Midbrain (tissue), 1 donor: ENCODE results near the gene SOD2.
"Not testable (repeated sequence)": the region's sequence is repeated elsewhere in the genome, so short reads cannot be mapped to it uniquely, and the experiment has no call there.

ENCODE experiments used
- DNase-seq: peaks from one replicate; lab custom pipeline; 2025; lab: John Stamatoyannopoulos, UW

The SOD2 gene

DNA sequence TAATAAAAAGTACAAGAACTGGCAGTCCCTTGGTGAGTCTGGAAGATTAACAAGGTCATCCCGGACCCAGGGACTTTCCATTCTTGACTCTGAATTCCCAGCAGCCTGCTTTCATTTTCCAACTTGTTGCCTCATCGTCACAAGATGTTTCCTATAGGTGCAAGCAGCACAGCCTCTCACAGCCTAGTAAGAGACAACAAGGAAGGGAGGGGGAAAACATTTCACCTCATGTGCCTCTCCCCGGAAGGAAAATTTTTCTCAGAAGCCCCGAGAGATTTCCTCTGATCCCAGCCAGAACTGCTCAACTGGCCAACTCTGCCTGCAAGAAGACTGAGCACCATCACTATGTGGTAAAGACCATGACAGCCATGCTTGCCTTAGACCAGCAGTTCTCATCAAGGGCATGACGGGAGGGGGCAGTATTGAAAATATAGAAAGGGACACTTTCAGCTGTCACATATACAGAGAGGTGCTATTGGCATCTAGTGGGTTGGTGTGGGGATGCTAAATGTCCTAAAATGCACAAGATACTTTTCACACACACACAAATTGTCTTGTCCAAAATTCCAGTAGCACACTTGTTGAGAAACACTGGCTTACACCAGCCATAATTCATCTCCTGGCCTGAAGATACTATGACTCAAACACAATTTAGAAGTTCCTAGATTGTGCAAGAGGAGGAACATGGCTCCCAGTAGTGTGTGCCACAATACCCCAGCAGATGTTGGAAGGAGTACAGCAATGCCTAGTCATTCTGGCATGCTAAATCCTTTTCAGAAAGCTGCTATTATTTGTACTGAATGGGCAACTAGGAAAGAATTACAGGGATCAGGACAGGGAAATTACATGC, 23.4 kb upstream of the SOD2 start:
- DNase-seq = peak; percentile 60

DNA sequence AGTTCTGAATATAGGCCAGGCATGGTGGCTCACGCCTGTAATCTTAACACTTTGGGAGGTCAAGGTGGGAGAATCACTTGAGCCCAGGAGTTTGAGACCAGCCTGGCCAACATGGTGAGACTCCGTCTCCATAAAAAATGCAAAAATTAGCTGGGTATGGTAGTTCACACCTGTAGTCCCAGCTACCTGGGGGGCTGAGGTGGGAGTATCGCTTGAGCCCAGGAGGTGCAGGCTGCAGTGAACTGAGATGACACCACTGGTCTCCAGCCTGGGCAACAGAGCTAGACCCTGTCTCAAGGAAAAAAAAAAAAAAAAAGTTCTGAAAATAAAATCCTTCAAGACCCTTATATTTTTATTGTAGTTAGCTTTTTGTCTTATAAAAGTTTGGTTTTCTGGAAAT, 22.6 kb upstream of the SOD2 start:
- DNase-seq = no peak

GRCh38 chr6:159715166-159715565, 22.1 kb upstream of the SOD2 start:
- DNase-seq = no peak

DNA sequence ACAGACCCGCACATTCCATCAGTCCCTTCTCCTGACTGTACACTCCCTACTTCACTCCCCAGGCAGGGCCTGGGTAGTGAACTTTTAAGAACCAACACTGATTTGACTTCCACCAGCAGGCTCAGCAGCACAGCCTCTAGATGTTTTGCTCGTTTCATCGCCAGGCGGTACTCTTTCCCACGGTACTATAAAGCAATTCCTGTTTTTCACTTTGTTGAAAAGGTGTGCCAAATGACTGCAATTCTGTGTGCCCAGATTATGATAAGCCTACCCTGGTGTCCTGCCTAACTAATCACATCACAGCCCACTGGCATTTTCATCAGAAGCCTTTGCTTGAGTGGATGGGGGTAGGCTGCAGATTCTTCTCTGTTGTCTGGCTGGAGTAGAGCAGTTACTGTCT, 21.4 kb upstream of the SOD2 start:
- DNase-seq = no peak

DNA sequence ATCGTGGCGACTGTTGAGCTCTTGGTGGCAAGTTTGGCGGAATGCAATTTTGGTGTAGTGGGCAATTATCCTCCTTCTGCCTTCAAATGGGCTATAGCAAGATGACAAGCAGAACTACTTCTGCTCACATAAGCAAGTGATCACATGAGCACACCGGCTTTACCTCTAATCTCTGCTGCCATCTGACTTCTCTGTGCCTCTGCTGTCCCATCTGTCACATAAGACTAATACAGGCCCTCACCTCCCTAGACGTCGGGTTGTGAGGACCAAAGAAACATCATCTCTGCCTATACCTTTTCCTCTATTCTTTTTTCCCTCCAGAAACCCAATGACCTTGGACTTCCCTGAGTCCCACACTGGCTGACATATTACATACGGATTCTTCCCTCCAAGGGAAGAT, 20.9 kb upstream of the SOD2 start:
- DNase-seq = no peak

DNA sequence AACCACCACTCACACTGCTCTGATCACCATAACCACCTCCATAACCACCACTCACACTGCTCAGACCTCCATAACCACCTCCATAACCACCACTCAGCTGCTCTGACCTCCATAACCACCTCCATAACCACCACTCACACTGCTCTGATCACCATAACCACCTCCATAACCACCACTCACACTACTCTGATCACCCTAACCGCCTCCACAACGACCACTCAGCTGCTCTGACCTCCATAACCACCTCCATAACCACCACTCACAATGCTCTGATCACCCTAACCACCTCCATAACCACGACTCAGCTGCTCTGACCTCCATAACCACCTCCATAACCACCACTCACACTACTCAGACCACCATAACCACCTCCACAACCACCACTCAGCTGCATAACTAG, 19.3 kb upstream of the SOD2 start:
- not testable (repeated sequence) for DNase-seq

DNA sequence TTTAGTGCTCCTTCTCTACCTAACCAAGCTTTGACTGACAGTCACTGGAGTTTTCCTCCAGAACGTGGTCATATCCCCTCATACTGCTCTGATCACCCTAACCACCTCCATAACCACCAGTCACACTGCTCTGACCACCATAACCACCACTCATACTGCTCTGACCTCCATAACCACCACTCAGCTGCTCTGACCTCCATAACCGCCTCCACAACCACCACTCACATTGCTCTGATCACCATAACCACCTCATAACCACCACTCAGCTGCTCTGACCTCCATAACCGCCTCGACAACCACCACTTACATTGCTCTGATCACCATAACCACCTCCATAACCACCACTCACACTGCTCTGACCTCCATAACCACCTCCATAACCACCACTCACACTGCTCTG, 17.6 kb upstream of the SOD2 start:
- DNase-seq = not testable (repeated sequence)

- no peak for DNase-seq
Measured at GRCh38 chr6:159701413-159701999, 8.5 kb upstream of the SOD2 start.

DNA sequence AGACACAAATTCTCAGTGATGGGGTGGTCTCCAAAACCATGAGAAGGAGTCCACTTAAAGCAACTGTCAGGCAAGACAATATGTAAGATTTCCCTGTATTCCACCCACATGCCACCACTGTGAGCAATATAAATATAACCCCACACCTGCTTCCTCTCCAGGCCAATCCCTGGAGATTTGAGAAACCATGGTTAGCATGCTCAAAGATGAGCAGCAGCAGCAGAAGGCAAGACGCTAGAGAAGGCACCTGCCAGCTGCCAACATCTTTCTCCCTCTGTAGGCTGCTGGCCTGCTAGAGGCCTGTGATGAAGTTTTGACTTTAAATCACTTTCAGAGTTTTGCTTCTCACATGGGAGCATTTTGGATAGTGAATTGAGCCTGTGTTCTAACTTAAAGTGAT, 7.9 kb upstream of the SOD2 start:
- DNase-seq = no peak

GRCh38 chr6:159695984-159696383, 2.9 kb upstream of the SOD2 start:
- no peak for DNase-seq

- no peak for DNase-seq
Measured at GRCh38 chr6:159693894-159694545, 979 bp upstream of the SOD2 start.

DNA sequence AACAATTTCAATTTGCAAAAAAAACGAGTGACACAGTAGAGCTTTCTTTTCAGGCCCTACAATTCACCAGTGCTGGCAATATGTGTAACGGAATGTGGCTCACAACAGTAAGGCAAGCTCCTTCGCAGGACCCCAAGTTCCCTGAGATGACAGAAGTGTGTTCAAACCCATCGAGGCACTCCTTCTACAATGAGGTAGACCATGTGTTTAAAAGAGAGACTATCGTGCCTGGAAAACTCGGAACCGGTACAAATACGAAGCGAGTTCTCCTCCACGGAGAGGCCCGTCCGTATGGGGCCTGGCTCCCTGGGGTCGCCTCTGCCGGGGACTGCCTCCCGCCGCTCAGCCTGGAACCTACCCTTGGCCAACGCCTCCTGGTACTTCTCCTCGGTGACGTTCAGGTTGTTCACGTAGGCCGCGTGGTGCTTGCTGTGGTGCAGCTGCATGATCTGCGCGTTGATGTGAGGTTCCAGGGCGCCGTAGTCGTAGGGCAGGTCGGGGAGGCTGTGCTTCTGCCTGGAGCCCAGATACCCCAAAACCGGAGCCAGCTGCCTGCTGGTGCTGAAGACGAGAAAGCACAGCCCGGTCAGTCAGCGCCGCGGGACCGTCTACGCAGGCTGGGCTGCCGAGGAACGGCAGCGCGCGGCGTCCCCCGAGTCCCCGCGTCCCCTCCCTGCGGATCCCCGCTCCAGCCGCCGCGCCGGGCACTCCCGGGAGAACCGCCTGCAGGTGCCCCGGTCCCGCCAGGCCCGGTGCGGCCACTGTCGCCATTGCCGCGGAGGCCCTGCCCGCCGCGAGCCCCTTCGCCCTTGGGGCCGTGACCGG, 526 bp downstream of the SOD2 start:
- DNase-seq = peak; percentile 39

DNA sequence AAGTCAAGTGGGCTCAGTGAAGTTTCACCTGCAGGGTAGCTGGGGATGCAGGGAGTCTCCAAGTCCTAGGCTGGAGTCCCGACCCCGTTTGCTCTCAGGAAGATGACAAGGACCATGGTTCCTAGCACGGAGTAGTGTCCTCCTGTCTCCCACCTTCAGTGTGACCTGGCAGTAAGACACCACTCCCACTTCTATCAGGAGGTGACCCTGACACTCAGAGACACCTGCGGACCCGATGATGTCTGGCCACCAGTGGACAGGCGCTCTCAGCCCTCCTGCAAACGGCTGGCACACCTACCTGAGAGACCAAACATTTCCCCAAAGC, 1.1 kb downstream of the SOD2 start:
- DNase-seq = no peak

- peak; percentile 81 for DNase-seq
Measured at GRCh38 chr6:159691133-159691962, 1.7 kb downstream of the SOD2 start.

- DNase-seq = not testable (repeated sequence)
Measured at GRCh38 chr6:159690135-159690534, 2.9 kb downstream of the SOD2 start.

- no peak for DNase-seq
Measured at GRCh38 chr6:159689001-159689400, 4.0 kb downstream of the SOD2 start.

DNA sequence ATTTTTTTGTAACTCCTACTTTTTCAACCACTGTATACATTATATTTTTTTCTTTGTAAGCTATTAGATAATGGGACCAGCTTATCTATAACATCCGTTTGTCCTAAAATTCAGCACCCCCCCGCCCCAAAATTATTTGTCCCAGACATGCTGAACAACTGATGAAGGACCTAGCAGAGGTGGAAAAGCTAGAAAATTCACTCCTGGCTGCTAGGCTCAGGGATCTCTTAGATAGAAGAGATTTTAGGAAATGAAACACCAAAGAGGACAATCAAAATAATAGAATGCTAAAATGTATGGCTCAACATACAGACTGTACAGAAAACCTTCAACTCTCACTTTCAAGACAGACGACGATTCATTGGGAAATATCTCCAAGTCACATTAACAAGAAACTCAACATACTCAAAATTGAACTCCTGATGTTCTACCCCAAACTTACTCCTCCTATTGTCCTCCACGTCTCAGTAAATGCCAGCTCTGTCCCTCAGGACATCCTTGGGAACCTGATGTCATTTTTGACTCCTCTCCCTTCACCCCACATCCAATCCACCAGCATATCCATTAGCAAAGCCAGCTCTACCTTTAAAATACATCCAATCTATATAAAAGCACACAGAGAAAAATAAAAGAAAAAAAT, 4.7 kb downstream of the SOD2 start:
- DNase-seq = no peak

DNA sequence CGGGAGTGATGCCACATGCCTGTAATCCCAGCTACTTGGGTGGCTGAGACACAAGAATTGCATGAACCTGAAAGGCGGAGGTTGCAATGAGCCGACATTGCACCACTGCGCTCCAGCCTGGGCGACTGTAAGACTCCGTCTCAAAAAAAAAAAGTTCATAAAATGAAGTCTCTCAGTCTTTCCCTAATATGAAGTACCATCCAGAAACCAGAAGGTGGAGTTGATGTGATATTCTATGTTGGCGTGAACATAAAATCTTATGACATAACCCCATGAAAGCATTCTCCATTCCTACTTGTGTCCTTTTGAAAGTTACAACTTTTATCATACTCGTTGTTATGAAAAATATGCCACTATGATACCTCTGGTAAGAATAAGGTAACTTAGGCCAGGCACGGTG, 5.7 kb downstream of the SOD2 start:
- no peak for DNase-seq

- no peak for DNase-seq
Measured at GRCh38 chr6:159686703-159687102, 6.3 kb downstream of the SOD2 start.

GRCh38 chr6:159686040-159686439, 7.0 kb downstream of the SOD2 start:
- no peak for DNase-seq

DNA sequence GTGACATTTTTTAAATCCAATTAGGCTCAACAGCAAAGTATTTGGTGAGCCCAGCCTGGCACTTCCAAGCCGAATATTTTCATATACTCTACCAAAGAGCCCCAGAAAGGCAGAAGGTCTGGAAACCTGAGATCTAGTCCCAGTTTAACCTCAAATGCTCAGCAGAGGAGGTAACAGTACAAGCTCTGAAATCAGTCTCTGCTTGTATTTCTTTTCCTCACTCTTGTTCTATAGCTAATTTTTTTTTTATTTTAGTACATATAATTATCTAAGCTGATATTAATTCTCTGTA, 9.1 kb downstream of the SOD2 start:
- no peak for DNase-seq
